ENCODE results near the gene NDUFV3.

GRCh38 chr21:42864815-42865775 is 28.0 kb upstream of the NDUFV3 start:
- TF ChIP-seq EZH2 (conservative IDR thresholded peaks at IDR 0.05; ENCODE audit: low read depth, low read length) = no peak
- TF ChIP-seq FIP1L1 (IDR thresholded peaks at IDR 0.05; ENCODE audit: borderline replicate concordance, insufficient read depth, low read depth, low read length) = no peak
- TF ChIP-seq EP300 (IDR thresholded peaks at IDR 0.05; ENCODE audit: low read depth in 2 of 2, low read length in 2 of 2) = no peak
- TF ChIP-seq EP300 (CRISPR knock-in tag; IDR thresholded peaks at IDR 0.05; ENCODE audit: borderline replicate concordance) = no peak
- no peak for TF ChIP-seq IRF2 (CRISPR knock-in tag; IDR thresholded peaks at IDR 0.05)
- TF ChIP-seq ASH2L (IDR thresholded peaks at IDR 0.05; ENCODE audit: insufficient read length, low read depth, low read length) = no peak
- TF ChIP-seq SUZ12 (IDR thresholded peaks at IDR 0.05; ENCODE audit: low read depth, low read length) = no peak
- no peak for TF ChIP-seq ELK4 (CRISPR knock-in tag; IDR thresholded peaks at IDR 0.05; ENCODE audit: borderline replicate concordance)
- TF ChIP-seq RFX3 (CRISPR knock-in tag; IDR thresholded peaks at IDR 0.05) = no peak
